HEK293T (cell line): ENCODE results near the gene TMEM91.

Source experiments
- CTCF ChIA-PET: fragments of 350-600 bp; formaldehyde crosslinking; extraction: SDS; loops from one replicate; lab custom pipeline; 2021; ENCODE audit warnings: antibody characterized with exemption, inconsistent platforms; lab: Yijun Ruan, JAX
- POLR2A ChIA-PET: fragments of 350-600 bp; formaldehyde crosslinking; extraction: SDS; loops from one replicate; lab custom pipeline; 2020; ENCODE audit warnings: antibody characterized with exemption, inconsistent platforms; lab: Yijun Ruan, JAX
- DNase-seq: peaks from one replicate; pipeline ENCODE4 v3.0.0; 2012; ENCODE audit warnings: mixed read lengths; ENCODE audit errors: extremely low spot score
- ARNT ChIP-seq: fragments of 450-650 bp; IDR thresholded peaks from 2 replicates; pipeline ENCODE4 v1.6.1; 2017; ENCODE audit warnings: mild to moderate bottlenecking
- BHLHE40 ChIP-seq: fragments of 450-650 bp; IDR thresholded peaks from 2 replicates; pipeline ENCODE4 v1.6.1; 2016; ENCODE audit warnings: mild to moderate bottlenecking, moderate library complexity, borderline replicate concordance
- CTBP1 ChIP-seq: fragments of 450-650 bp; IDR thresholded peaks from 2 replicates; pipeline ENCODE4 v1.6.1; 2016; ENCODE audit warnings: borderline replicate concordance
- ELF4 ChIP-seq: fragments of 450-650 bp; IDR thresholded peaks from 2 replicates; pipeline ENCODE4 v1.6.1; 2017; ENCODE audit warnings: antibody characterized with exemption
- FOXA1 ChIP-seq: fragments of 450-650 bp; IDR thresholded peaks from 2 replicates; pipeline ENCODE4 v1.6.1; 2016; ENCODE audit warnings: mild to moderate bottlenecking
- FOXK2 ChIP-seq: fragments of 450-650 bp; IDR thresholded peaks from 2 replicates; pipeline ENCODE4 v1.6.1; 2016; ENCODE audit warnings: mild to moderate bottlenecking
- FOXM1 ChIP-seq: fragments of 450-650 bp; IDR thresholded peaks from 2 replicates; pipeline ENCODE4 v1.6.1; 2017; ENCODE audit warnings: mild to moderate bottlenecking, borderline replicate concordance
- HDGF ChIP-seq: fragments of 450-650 bp; IDR thresholded peaks from 2 replicates; pipeline ENCODE4 v1.6.1; 2017; ENCODE audit warnings: antibody characterized with exemption, borderline replicate concordance
- L3MBTL2 ChIP-seq: fragments of 450-650 bp; conservative IDR thresholded peaks from 2 replicates; pipeline ENCODE4 v1.6.1; 2016; ENCODE audit warnings: mild to moderate bottlenecking
- LEF1 ChIP-seq: fragments of 450-650 bp; IDR thresholded peaks from 2 replicates; pipeline ENCODE4 v1.6.1; 2017; ENCODE audit warnings: mild to moderate bottlenecking, borderline replicate concordance
- NFRKB ChIP-seq: fragments of 450-650 bp; IDR thresholded peaks from 2 replicates; pipeline ENCODE4 v1.6.1; 2016; ENCODE audit warnings: mild to moderate bottlenecking, moderate library complexity
- SP1 ChIP-seq: fragments of 450-650 bp; IDR thresholded peaks from 2 replicates; pipeline ENCODE4 v1.6.1; 2017
- SUZ12 ChIP-seq: fragments of 450-650 bp; IDR thresholded peaks from 2 replicates; pipeline ENCODE4 v1.6.1; 2016; ENCODE audit warnings: mild to moderate bottlenecking
- TARDBP ChIP-seq: fragments of 450-650 bp; IDR thresholded peaks from 2 replicates; pipeline ENCODE4 v1.6.1; 2016
- ZNF384 ChIP-seq: fragments of 450-650 bp; IDR thresholded peaks from 2 replicates; pipeline ENCODE4 v1.6.1; 2016
- TF ChIP-seq, protein P1 (sequence below): fragments of 450-650 bp; IDR thresholded peaks from 2 replicates; pipeline ENCODE4 v1.6.1; 2016

Gene TMEM91

DNA sequence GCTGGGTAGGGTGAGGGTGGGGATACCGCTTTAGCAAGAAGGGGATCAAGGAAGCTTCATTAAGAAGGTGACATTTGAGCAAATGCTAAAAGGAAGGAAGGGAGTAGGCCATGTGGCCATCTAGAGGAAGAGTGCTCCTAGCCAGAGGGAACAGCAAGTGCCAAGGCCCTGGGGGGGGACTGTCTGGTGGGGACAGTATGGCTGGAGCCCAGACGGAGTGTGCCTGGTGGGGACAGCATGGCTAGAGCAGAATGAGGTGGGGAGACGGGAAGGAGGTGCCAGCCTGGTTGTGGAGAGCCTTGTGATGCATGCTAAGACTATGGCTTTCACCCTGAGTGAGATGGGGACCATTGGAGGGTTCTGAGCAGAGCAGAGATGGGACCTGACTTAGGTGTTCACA lies 20.5 kb upstream of the TMEM91 start:
- TF ChIP-seq SP1 (no peak), LEF1 (no peak), ZNF384 (no peak), TARDBP (no peak), FOXA1 (no peak), ELF4 (no peak), FOXM1 (no peak), SUZ12 (no peak), NFRKB (no peak), HDGF (no peak), CTBP1 (no peak), BHLHE40 (no peak), ARNT (no peak), FOXK2 (no peak)
- ChIA-PET POLR2A (interaction anchor here (5.4 kb wide), 1 partner anchor 8 kb away, joined by 51 read pairs; the partner anchor contains the start of gene B9D2), CTCF (no interaction called here)
- no peak for DNase-seq

- POLR2A ChIA-PET: no interaction called here
- CTCF ChIA-PET: no interaction called here
- TF ChIP-seq SP1: no peak
- no peak for DNase-seq
Measured at GRCh38 chr19:41356984-41357739, 19.2 kb upstream of the TMEM91 start.

DNA sequence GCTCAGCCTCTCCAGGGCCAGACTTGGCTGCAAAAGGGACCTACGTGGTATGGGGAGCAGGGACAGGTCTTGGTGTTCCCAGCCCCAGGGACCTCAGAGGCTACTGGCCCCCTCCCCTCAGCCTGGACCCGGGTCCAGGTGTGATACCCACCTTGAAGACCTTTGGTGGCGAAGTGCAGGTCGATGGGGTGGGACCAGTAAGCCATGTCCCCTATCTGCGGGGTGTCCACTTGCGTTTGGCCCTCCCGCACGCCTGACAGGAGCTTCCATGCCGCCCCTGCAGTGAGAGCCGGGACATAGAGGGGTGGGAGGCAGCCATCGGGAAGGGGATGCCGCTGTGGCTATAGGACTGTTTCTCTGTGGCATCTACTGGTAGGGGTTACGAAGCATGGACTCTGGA lies 18.6 kb upstream of the TMEM91 start:
- no peak for DNase-seq
- POLR2A ChIA-PET: no interaction called here
- CTCF ChIA-PET: no interaction called here

DNA sequence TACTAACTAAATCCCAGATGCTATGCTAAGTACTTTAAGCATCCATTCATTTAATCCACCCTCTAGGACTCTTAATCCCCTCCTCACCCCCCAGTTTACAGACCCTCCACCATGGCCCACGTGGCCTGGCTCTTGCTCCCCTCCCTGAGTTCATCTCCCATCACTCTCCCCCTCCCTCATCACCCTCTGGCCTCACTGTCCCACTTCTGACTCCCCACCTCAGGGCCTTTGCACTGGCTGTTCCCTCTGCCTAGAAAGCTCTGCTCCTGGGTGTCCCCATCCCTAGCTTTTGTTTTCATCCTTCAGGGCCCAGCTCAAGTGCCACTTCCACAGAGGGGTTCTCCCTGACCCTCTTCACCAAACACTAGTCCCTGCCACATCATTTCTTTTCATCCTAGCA lies 16.6 kb upstream of the TMEM91 start:
- POLR2A ChIA-PET: no interaction called here
- DNase-seq: no peak
- no peak for TF ChIP-seq LEF1
- TF ChIP-seq TARDBP: no peak
- CTCF ChIA-PET: no interaction called here

More for the DNA sequence above, 18.6 kb upstream of the TMEM91 start:
- TF ChIP-seq, protein P1, sequence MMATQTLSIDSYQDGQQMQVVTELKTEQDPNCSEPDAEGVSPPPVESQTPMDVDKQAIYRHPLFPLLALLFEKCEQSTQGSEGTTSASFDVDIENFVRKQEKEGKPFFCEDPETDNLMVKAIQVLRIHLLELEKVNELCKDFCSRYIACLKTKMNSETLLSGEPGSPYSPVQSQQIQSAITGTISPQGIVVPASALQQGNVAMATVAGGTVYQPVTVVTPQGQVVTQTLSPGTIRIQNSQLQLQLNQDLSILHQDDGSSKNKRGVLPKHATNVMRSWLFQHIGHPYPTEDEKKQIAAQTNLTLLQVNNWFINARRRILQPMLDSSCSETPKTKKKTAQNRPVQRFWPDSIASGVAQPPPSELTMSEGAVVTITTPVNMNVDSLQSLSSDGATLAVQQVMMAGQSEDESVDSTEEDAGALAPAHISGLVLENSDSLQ: no peak
- TF ChIP-seq LEF1 (no peak), SUZ12 (no peak), ELF4 (no peak), NFRKB (no peak), FOXK2 (no peak), ARNT (no peak)

- ChIA-PET POLR2A (interaction anchor here (3.1 to 3.6 kb wide), 2 partner anchors 9 to 77 kb away, joined by 19 to 51 read pairs; partner anchors contain the start of genes DMAC2 and TGFB1), CTCF (interaction anchor here (0.7 kb wide), 1 partner anchor 368 kb away, joined by 3 read pairs; no protein-coding TSS in a partner anchor)
- no peak for DNase-seq
- no peak for TF ChIP-seq HDGF
- no peak for TF ChIP-seq NFRKB
- no peak for TF ChIP-seq SUZ12
- no peak for TF ChIP-seq FOXA1
- TF ChIP-seq FOXK2: no peak
- TF ChIP-seq ZNF384: no peak
- no peak for TF ChIP-seq ELF4
- no peak for TF ChIP-seq ARNT
- TF ChIP-seq, protein P1: no peak
- TF ChIP-seq CTBP1: no peak
- no peak for TF ChIP-seq L3MBTL2
- TF ChIP-seq BHLHE40: no peak
- no peak for TF ChIP-seq TARDBP
Measured at GRCh38 chr19:41362143-41362847, 14.0 kb upstream of the TMEM91 start.

DNA sequence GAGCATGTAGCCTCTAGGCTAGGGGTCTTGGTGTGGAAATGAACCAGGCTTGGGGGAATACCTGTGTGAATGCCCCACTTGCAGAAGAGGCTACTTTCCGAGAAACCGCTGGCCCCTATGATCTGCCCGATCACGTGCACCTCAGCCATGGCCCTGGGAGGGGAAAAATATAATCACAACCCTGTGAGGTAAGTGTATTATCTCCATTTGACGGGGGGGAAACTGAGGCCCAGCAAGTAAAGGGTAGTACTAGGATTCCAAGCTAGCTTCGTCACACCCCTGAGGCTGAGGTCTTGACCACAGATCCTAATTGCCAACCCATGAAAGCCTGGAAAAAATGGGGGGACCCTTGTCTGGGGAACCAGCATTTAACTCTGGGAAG lies 13.0 kb upstream of the TMEM91 start:
- POLR2A ChIA-PET: interaction anchor here (0.6 to 3.6 kb wide), 5 partner anchors 10 to 509 kb away, joined by 3 to 51 read pairs (median 3); partner anchors contain the start of genes DMAC2 and TGFB1
- TF ChIP-seq CTBP1: no peak
- TF ChIP-seq ARNT: no peak
- TF ChIP-seq, protein P1: no peak
- no peak for TF ChIP-seq ZNF384
- TF ChIP-seq FOXK2: no peak
- TF ChIP-seq BHLHE40: no peak
- no peak for TF ChIP-seq NFRKB
- TF ChIP-seq ELF4: no peak
- TF ChIP-seq LEF1: no peak
- TF ChIP-seq SP1: no peak
- no peak for TF ChIP-seq SUZ12
- TF ChIP-seq L3MBTL2: no peak
- no peak for DNase-seq
- CTCF ChIA-PET: interaction anchor here (0.7 to 1.3 kb wide), 3 partner anchors 11 to 179 kb away, joined by 3 to 4 read pairs (median 3); no protein-coding TSS in a partner anchor
